Colonic mucosa (tissue), 4 donors: Measurements from ENCODE around the gene SRCIN1. TPM values are rescaled to one million over a fixed set of nuclear protein-coding genes. Genes with fewer than 3 reads are reported as not detected.
"Not testable (repeated sequence)": the region's sequence is repeated elsewhere in the genome, so short reads cannot be mapped to it uniquely, and the experiment has no call there.

Source experiments
- DNase-seq: peaks from one replicate; pipeline ENCODE4 v3.0.0-alpha.2; 2020
- H3K27ac ChIP-seq: fragments of 200-600 bp; one replicate; pipeline ENCODE4 v1.8.0; 2021
- H3K27me3 ChIP-seq: fragments of 200-600 bp; one replicate; pipeline ENCODE4 v1.8.0; 2021
- H3K36me3 ChIP-seq: fragments of 200-600 bp; one replicate; pipeline ENCODE4 v1.8.0; 2021
- H3K4me1 ChIP-seq: fragments of 200-600 bp; one replicate; pipeline ENCODE4 v1.8.0; 2021; ENCODE audit warnings: mild to moderate bottlenecking
- H3K4me3 ChIP-seq: fragments of 200-600 bp; one replicate; pipeline ENCODE4 v1.8.0; 2021
- H3K9ac ChIP-seq, 2 donors: one replicate each; pipeline ENCODE4 v1.7.0; 2013; ENCODE audit warnings: control low read depth in 2 of 2, low read depth in 2 of 2, low read length in 2 of 2
- H3K9me3 ChIP-seq: fragments of 200-600 bp; one replicate; pipeline ENCODE4 v1.8.0; 2021
- CTCF ChIP-seq: fragments of 200-600 bp; IDR thresholded peaks from one replicate; pipeline ENCODE4 v1.8.0; 2022; ENCODE audit warnings: antibody characterized with exemption, mild to moderate bottlenecking
- intact Hi-C: fragments of 100-400 bp; cut with DNase I; formaldehyde crosslinking; loops from one replicate; pipeline ENCODE4 v1.14.1; 2022
- total RNA-seq, 2 donors: library from RNA; stranded (reverse); fragmentation: NEBNext Ultra II Directional in 1 of 2; extraction: Animal tissue kit (Norgen Biotek cat#: 25700) in 1 of 2; gene quantifications; one replicate each; pipeline ENCODE4 v1.2.1, GENCODE V29; 2021
- donor health status: healthy.
- donor health status: DM: no; HTN: no; CAD: no.
- donor health status: DM: no; HTN: no; CAD: no.

Gene SRCIN1
- total RNA-seq, 2 donors from 2014 or later, result 1.1 to 4.2 TPM

GRCh38 chr17:38485146-38485468, 120.6 kb downstream of the SRCIN1 start:
- Histone ChIP-seq H3K4me1 (no peaks in the 10 kb centered on the region), H3K36me3 (no peaks in the 10 kb centered on the region), H3K9me3 (no peaks in the 10 kb centered on the region), H3K27me3 (no peaks in the 10 kb centered on the region), H3K9ac (no peak overlapping the region), H3K4me3 (no peak overlapping the region), H3K27ac (no peak overlapping the region)
- intact Hi-C loops, result no loop called here
- no peak for DNase-seq
- peak; percentile 5 for TF ChIP-seq CTCF

GRCh38 chr17:38484242-38485145, 121.3 kb downstream of the SRCIN1 start:
- intact Hi-C loops, result loop anchor here (5.0 kb wide), 2 partner anchors 42 to 62 kb away; no protein-coding TSS in a partner anchor
- not testable (repeated sequence) for H3K9me3 ChIP-seq, H3K4me1 ChIP-seq, H3K36me3 ChIP-seq, H3K9ac ChIP-seq, H3K27ac ChIP-seq, H3K4me3 ChIP-seq, H3K27me3 ChIP-seq
- DNase-seq, result peak; percentile 67
- TF ChIP-seq CTCF, result peak; percentile 60

DNA sequence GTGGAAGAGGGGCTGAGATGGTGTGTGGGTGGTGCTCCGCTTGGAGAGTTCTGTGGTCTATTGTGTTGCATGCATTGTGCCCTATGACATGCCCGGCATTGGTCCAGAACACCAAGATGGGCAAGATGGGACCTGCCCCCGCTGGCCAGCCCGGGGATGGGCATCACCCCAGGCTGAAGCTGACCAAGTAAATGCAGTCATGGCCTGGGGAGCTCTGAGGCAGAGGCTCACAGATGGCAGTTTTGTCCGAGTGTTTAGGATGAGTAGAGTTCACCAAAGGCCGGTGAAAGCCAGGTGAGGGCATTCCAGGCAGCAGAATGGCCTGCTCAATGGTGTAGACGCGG, 123.1 kb downstream of the SRCIN1 start:
- not testable (repeated sequence) for H3K4me1 ChIP-seq, H3K27me3 ChIP-seq, H3K27ac ChIP-seq, H3K9ac ChIP-seq, H3K4me3 ChIP-seq, H3K36me3 ChIP-seq, DNase-seq, H3K9me3 ChIP-seq
- intact Hi-C loops, result loop anchor here (5.0 kb wide), 2 partner anchors 40 to 60 kb away; no protein-coding TSS in a partner anchor

GRCh38 chr17:38482039-38482699, 123.6 kb downstream of the SRCIN1 start:
- intact Hi-C loops, result loop anchor here (5.0 kb wide), 2 partner anchors 40 to 60 kb away; no protein-coding TSS in a partner anchor
- not testable (repeated sequence) for H3K4me3 ChIP-seq, H3K4me1 ChIP-seq, DNase-seq, H3K9me3 ChIP-seq, H3K27me3 ChIP-seq, H3K36me3 ChIP-seq, H3K27ac ChIP-seq, H3K9ac ChIP-seq

Other genes starting within 250 kb of the SRCIN1 start
- gene ARHGAP23, start 177.5 kb downstream of the SRCIN1 start, total RNA-seq, result 10 to 100 TPM in 1 of 2 donors, 1 to 10 TPM in 1; 4.0 to 14.1 TPM
- gene EPOP, start 69.0 kb upstream of the SRCIN1 start, total RNA-seq, result 1 to 10 TPM; 1.1 to 1.8 TPM
- 100 to 1,000 TPM in 1 of 2 donors, 10 to 100 TPM in 1; 74.1 to 109 TPM for gene MLLT6, start 99.3 kb upstream of the SRCIN1 start, total RNA-seq
- gene CISD3, start 124.4 kb upstream of the SRCIN1 start, total RNA-seq, result 100 to 1,000 TPM in 1 of 2 donors, 10 to 100 TPM in 1; 82.2 to 152 TPM
- 10 to 100 TPM; 27.2 to 45.5 TPM for gene PCGF2, start 142.4 kb upstream of the SRCIN1 start, total RNA-seq
- gene PSMB3, start 146.8 kb upstream of the SRCIN1 start, total RNA-seq, result 100 to 1,000 TPM; 160 to 253 TPM
- 10 to 100 TPM; 16.8 to 19.6 TPM for gene PIP4K2B, start 193.6 kb upstream of the SRCIN1 start, total RNA-seq
- 10 to 100 TPM; 18.7 TPM for gene CWC25, start 219.4 kb upstream of the SRCIN1 start, total RNA-seq
- 100 to 1,000 TPM; 845 to 956 TPM for gene RPL23, start 247.8 kb upstream of the SRCIN1 start, total RNA-seq